Activated CD4-positive, alpha-beta T cell treated with anti-CD3 and anti-CD28 coated beads, Interleukin-2, amount 50 U/mL, for 1 hour (primary cell): ENCODE measurements around the gene TNFRSF1B.
A peak's percentile ranks its signal among the peaks of the same experiment; 100 is the strongest.

Experiments used
- DNase-seq: peaks from one replicate; pipeline ENCODE4 v3.0.0-alpha.2; 2020

The TNFRSF1B gene

GRCh38 chr1:12176298-12177118, 9.7 kb downstream of the TNFRSF1B start:
- DNase-seq = no peak

GRCh38 chr1:12177156-12177998, 10.6 kb downstream of the TNFRSF1B start:
- no peak for DNase-seq

- DNase-seq = peak; percentile 96
These were observed 11.2 kb downstream of the TNFRSF1B start for GRCh38 chr1:12177999-12178441.

- no peak for DNase-seq
These were observed 11.7 kb downstream of the TNFRSF1B start for GRCh38 chr1:12178511-12178910.

GRCh38 chr1:12179111-12179519, 12.3 kb downstream of the TNFRSF1B start:
- DNase-seq = peak; percentile 88

GRCh38 chr1:12179676-12180075, 12.9 kb downstream of the TNFRSF1B start:
- DNase-seq = no peak

- DNase-seq = no peak
These were observed 13.5 kb downstream of the TNFRSF1B start for GRCh38 chr1:12180315-12180714.

GRCh38 chr1:12180903-12181302, 14.1 kb downstream of the TNFRSF1B start:
- DNase-seq = no peak

- no peak for DNase-seq
These were observed 14.8 kb downstream of the TNFRSF1B start for GRCh38 chr1:12181568-12181967.

- no peak for DNase-seq
These were observed 15.7 kb downstream of the TNFRSF1B start for GRCh38 chr1:12182410-12182984.

GRCh38 chr1:12183095-12183794, 16.5 kb downstream of the TNFRSF1B start:
- no peak for DNase-seq

- DNase-seq = no peak
These were observed 17.4 kb downstream of the TNFRSF1B start for GRCh38 chr1:12184008-12184681.

GRCh38 chr1:12185036-12185917, 18.5 kb downstream of the TNFRSF1B start:
- DNase-seq = no peak

- DNase-seq = no peak
These were observed 19.3 kb downstream of the TNFRSF1B start for GRCh38 chr1:12185918-12186678.

GRCh38 chr1:12186679-12186985, 19.8 kb downstream of the TNFRSF1B start:
- DNase-seq = no peak

GRCh38 chr1:12188115-12188514, 21.3 kb downstream of the TNFRSF1B start:
- no peak for DNase-seq

GRCh38 chr1:12188657-12189327, 22.0 kb downstream of the TNFRSF1B start:
- no peak for DNase-seq

- no peak for DNase-seq
These were observed 22.5 kb downstream of the TNFRSF1B start for GRCh38 chr1:12189328-12189682.

GRCh38 chr1:12191242-12192032, 24.6 kb downstream of the TNFRSF1B start:
- no peak for DNase-seq
